Suppressor macrophage treated with lipopolysaccharide for 1 hour (primary cell): ENCODE data around the gene TMEM59.

Source experiments
- DNase-seq, 3 donors: peaks; one replicate each; pipeline ENCODE4 v3.0.0-alpha.2; 2020 to 2022

TMEM59 gene

GRCh38 chr1:53981220-53981619 lies 71.8 kb downstream of the TMEM59 start:
- no peak for DNase-seq

GRCh38 chr1:53979712-53980450 lies 73.1 kb downstream of the TMEM59 start:
- DNase-seq: peak; percentile 37 to 43 (median 43)
